ENCODE measurements around the gene RTN4RL1. TPM values are rescaled to one million over a fixed set of nuclear protein-coding genes. Genes with fewer than 3 reads are reported as not detected.

The RTN4RL1 gene
- total RNA-seq, 2 donors from 2014 or later: 0.15 to 0.36 TPM

- intact Hi-C loops (cut with DNase I, micrococcal nuclease): no loop called here
- peak; percentile 26 for ATAC-seq
These were observed 26.2 kb upstream of the RTN4RL1 start for GRCh38 chr17:2051061-2051932.

GRCh38 chr17:2050300-2051060 is 25.3 kb upstream of the RTN4RL1 start:
- intact Hi-C loops (cut with DNase I, micrococcal nuclease): no loop called here

More at GRCh38 chr17:2051061-2051932, 26.2 kb upstream of the RTN4RL1 start:
- DNase-seq: no peak

GRCh38 chr17:2049333-2050299 is 24.5 kb upstream of the RTN4RL1 start:
- DNase-seq (peak; percentile 78 to 92), ATAC-seq (peak; percentile 64)
- intact Hi-C loops (cut with DNase I, micrococcal nuclease): no loop called here

More at GRCh38 chr17:2050300-2051060, 25.3 kb upstream of the RTN4RL1 start:
- peak; percentile 52 for ATAC-seq
- DNase-seq: peak in 1 of 2 donors; percentile 76

- no peak for ATAC-seq
- intact Hi-C loops (cut with DNase I, micrococcal nuclease): no loop called here
These were observed 23.7 kb upstream of the RTN4RL1 start for GRCh38 chr17:2048805-2049204.

GRCh38 chr17:2047590-2047989 is 22.5 kb upstream of the RTN4RL1 start:
- DNase-seq: no peak
- ATAC-seq: no peak
- intact Hi-C loops (cut with DNase I, micrococcal nuclease): no loop called here

More at GRCh38 chr17:2048805-2049204, 23.7 kb upstream of the RTN4RL1 start:
- DNase-seq: no peak

GRCh38 chr17:2044263-2044894 is 19.2 kb upstream of the RTN4RL1 start:
- ATAC-seq (no peak), DNase-seq (no peak)
- intact Hi-C loops (cut with DNase I, micrococcal nuclease): no loop called here

- DNase-seq (no peak), ATAC-seq (no peak)
- intact Hi-C loops (cut with DNase I, micrococcal nuclease): no loop called here
These were observed 18.7 kb upstream of the RTN4RL1 start for GRCh38 chr17:2043785-2044184.

GRCh38 chr17:2042933-2043332 is 17.8 kb upstream of the RTN4RL1 start:
- no peak for DNase-seq
- ATAC-seq: no peak
- intact Hi-C loops (cut with DNase I, micrococcal nuclease): no loop called here

- DNase-seq (peak in 1 of 2 donors; percentile 36), ATAC-seq (peak; percentile 29)
- intact Hi-C loops (cut with DNase I, micrococcal nuclease): no loop called here
These were observed 17.3 kb upstream of the RTN4RL1 start for GRCh38 chr17:2042390-2042847.

GRCh38 chr17:2041561-2042389 is 16.6 kb upstream of the RTN4RL1 start, which contains the start of gene OVCA2:
TSS of gene OVCA2 (plus strand) at chr17:2042022. CDS start at chr17:2042048, 26 bp downstream.
- intact Hi-C loops (cut with DNase I, micrococcal nuclease): no loop called here
- ATAC-seq (peak; percentile 93), DNase-seq (peak; percentile 94)

- ATAC-seq (no peak), DNase-seq (no peak)
- intact Hi-C loops (cut with DNase I, micrococcal nuclease): no loop called here
These were observed 15.9 kb upstream of the RTN4RL1 start for GRCh38 chr17:2040942-2041560.

GRCh38 chr17:2040219-2040827 is 15.2 kb upstream of the RTN4RL1 start:
- intact Hi-C loops (cut with DNase I, micrococcal nuclease): no loop called here
- DNase-seq (no peak), ATAC-seq (no peak)

- ATAC-seq (no peak), DNase-seq (no peak)
- intact Hi-C loops (cut with DNase I, micrococcal nuclease): no loop called here
These were observed 12.0 kb upstream of the RTN4RL1 start for GRCh38 chr17:2037155-2037554.

- ATAC-seq (no peak), DNase-seq (no peak)
- intact Hi-C loops (cut with DNase I, micrococcal nuclease): no loop called here
These were observed 10.7 kb upstream of the RTN4RL1 start for GRCh38 chr17:2035541-2036488.

- DNase-seq: no peak
- intact Hi-C loops (cut with DNase I, micrococcal nuclease): no loop called here
- ATAC-seq: no peak
These were observed 9.8 kb upstream of the RTN4RL1 start for GRCh38 chr17:2034806-2035540.
